SK-N-SH (cell line): ENCODE results near the gene PFAS. TPM values are rescaled to one million over a fixed set of nuclear protein-coding genes. Genes with fewer than 3 reads are reported as not detected.

Source experiments
- CTCF ChIA-PET: fragments of 300-600, 350-600 bp; formaldehyde crosslinking; extraction: SDS; loops from one replicate; lab custom pipeline; 2021; lab: Yijun Ruan, JAX
- POLR2A ChIA-PET: fragments of 350-600 bp; sonication (Branson Sonifier 250); formaldehyde crosslinking; extraction: SDS; loops from one replicate; lab custom pipeline; 2020; ENCODE audit warnings: antibody characterized with exemption, inconsistent platforms; lab: Yijun Ruan, JAX
- DNase-seq: peaks from one replicate; pipeline ENCODE4 v3.0.0; 2012
- H2AFZ ChIP-seq: fragments of 200-600 bp; sonication (generic); 2 replicates; pipeline ENCODE4 v1.8.1; 2016; ENCODE audit warnings: antibody characterized with exemption, mild to moderate bottlenecking, low read depth
- H3F3A ChIP-seq: fragments of 200-600 bp; sonication (generic); replicated peaks from 2 replicates; pipeline ENCODE3; 2016; ENCODE audit warnings: antibody characterized with exemption, mild to moderate bottlenecking; ENCODE audit not compliant: insufficient read depth
- H3K27ac ChIP-seq, 2 experiments: fragments of 200-500 bp in 1 of 2; fragments of 200-600 bp in 1 of 2; sonication (Bioruptor generic) in 1 of 2; sonication (generic), shearing (Covaris generic) in 1 of 2; 2 replicates each; pipeline versions ENCODE4 v1.5.1 to v1.6.1; 2014 to 2016; ENCODE audit warnings: low read depth in 2 of 2, inconsistent platforms in 1 of 2, low read length in 1 of 2, mild to moderate bottlenecking in 1 of 2, mixed read lengths in 1 of 2
- H3K27me3 ChIP-seq: fragments of 200-600 bp; sonication (generic), shearing (Covaris generic); 2 replicates; pipeline ENCODE4 v1.6.1; 2016; ENCODE audit warnings: mixed run types; ENCODE audit not compliant: insufficient read depth
- H3K36me3 ChIP-seq, 2 experiments: fragments of 200-500 bp in 1 of 2; fragments of 200-600 bp in 1 of 2; sonication (Bioruptor generic) in 1 of 2; sonication (generic) in 1 of 2; replicated peaks in 1 of 2; 2 replicates each; pipeline versions ENCODE3 to v1.5.1; 2014 to 2016; ENCODE audit warnings: low read length in 1 of 2, mild to moderate bottlenecking in 1 of 2; ENCODE audit not compliant: insufficient read depth in 2 of 2, control insufficient read depth in 1 of 2
- H3K4me1 ChIP-seq, 2 experiments: fragments of 200-500 bp in 1 of 2; fragments of 200-600 bp in 1 of 2; sonication (Bioruptor generic) in 1 of 2; sonication (generic), shearing (Covaris generic) in 1 of 2; 2 replicates each; pipeline versions ENCODE4 v1.5.1 to v1.6.1; 2014 to 2016; ENCODE audit warnings: low read depth in 1 of 2, low read length in 1 of 2, mixed run types in 1 of 2; ENCODE audit not compliant: insufficient read depth in 2 of 2, control insufficient read depth in 1 of 2
- H3K4me2 ChIP-seq: fragments of 200-600 bp; sonication (generic), shearing (Covaris generic); 2 replicates; pipeline ENCODE4 v1.6.1; 2017; ENCODE audit warnings: mixed run types
- H3K4me3 ChIP-seq, 2 experiments: fragments of 200-500 bp in 1 of 2; fragments of 200-600 bp in 1 of 2; sonication (Bioruptor generic) in 1 of 2; sonication (generic), shearing (Covaris generic) in 1 of 2; 2 replicates each; pipeline versions ENCODE4 v1.5.1 to v1.8.1; 2014 to 2016; ENCODE audit warnings: low read depth in 2 of 2, inconsistent platforms in 1 of 2, low read length in 1 of 2, mild to moderate bottlenecking in 1 of 2, mixed read lengths in 1 of 2, moderate library complexity in 1 of 2
- H3K79me2 ChIP-seq: fragments of 200-600 bp; sonication (generic); 2 replicates; pipeline ENCODE4 v1.8.1; 2017; ENCODE audit warnings: mild to moderate bottlenecking; ENCODE audit not compliant: insufficient read depth
- H3K9ac ChIP-seq: fragments of 200-600 bp; sonication (generic); 2 replicates; pipeline ENCODE4 v1.6.1; 2017; ENCODE audit warnings: mixed run types
- H3K9me2 ChIP-seq: fragments of 200-600 bp; sonication (generic); 2 replicates; pipeline ENCODE4 v1.6.1; 2017; ENCODE audit warnings: mixed run types
- H3K9me3 ChIP-seq: fragments of 200-600 bp; sonication (generic); 2 replicates; pipeline ENCODE4 v1.6.1; 2017; ENCODE audit warnings: mixed run types, mild to moderate bottlenecking, moderate library complexity
- H4K20me1 ChIP-seq: fragments of 200-600 bp; sonication (generic); 2 replicates; pipeline ENCODE4 v1.6.1; 2017; ENCODE audit warnings: mild to moderate bottlenecking, mixed run types; ENCODE audit not compliant: insufficient read depth
- ELF1 ChIP-seq: IDR thresholded peaks from 2 replicates; pipeline ENCODE4 v1.4.0; 2012
- GABPA ChIP-seq: IDR thresholded peaks from 2 replicates; pipeline ENCODE4 v1.4.0; 2012; ENCODE audit warnings: low read depth, mild to moderate bottlenecking
- GATA2 ChIP-seq: sonication (generic); formaldehyde crosslinking; IDR thresholded peaks from 2 replicates; pipeline ENCODE4 v1.5.0; 2020; ENCODE audit warnings: mild to moderate bottlenecking, missing genetic modification reagents
- JUND ChIP-seq: IDR thresholded peaks from 2 replicates; pipeline ENCODE4 v1.4.0; 2012
- MXI1 ChIP-seq: IDR thresholded peaks from 2 replicates; pipeline ENCODE4 v1.6.1; 2012; ENCODE audit warnings: mild to moderate bottlenecking, low read depth, low read length, improper control_type of control experiment
- POLR2AphosphoS5 ChIP-seq: IDR thresholded peaks from 2 replicates; pipeline ENCODE4 v1.6.1; 2012; ENCODE audit warnings: low read depth, low read length
- RAD21 ChIP-seq: IDR thresholded peaks from 2 replicates; pipeline ENCODE4 v1.6.1; 2012; ENCODE audit warnings: mild to moderate bottlenecking, low read length
- RCOR1 ChIP-seq: fragments of 150-350 bp; IDR thresholded peaks from 2 replicates; pipeline ENCODE4 v1.6.1; 2017; ENCODE audit warnings: antibody characterized with exemption, low read length
- RFX5 ChIP-seq: IDR thresholded peaks from 2 replicates; pipeline ENCODE4 v1.6.1; 2012; ENCODE audit warnings: mild to moderate bottlenecking, improper control_type of control experiment, low read length
- SIN3A ChIP-seq: IDR thresholded peaks from 2 replicates; pipeline ENCODE4 v1.6.1; 2012; ENCODE audit warnings: low read depth, mild to moderate bottlenecking, low read length, moderate library complexity, borderline replicate concordance
- SMC3 ChIP-seq: IDR thresholded peaks from 2 replicates; pipeline ENCODE4 v1.6.1; 2012; ENCODE audit warnings: low read depth, low read length, improper control_type of control experiment
- WGBS: methylation state at CpG from one replicate; pipeline ENCODE4 v1.1.6; 2017; ENCODE audit warnings: low lambda C conversion rate; 5-methylcytosine and 5-hydroxymethylcytosine counted together
- polyA plus RNA-seq, 3 experiments: library from polyadenylated mRNA; depleted of rRNA; stranded (reverse); fragments of >200 nt; gene quantifications; 2 replicates each; pipeline ENCODE4 v1.2.3, GENCODE V29; 2012
- TF ChIP-seq, protein P1 (sequence below): IDR thresholded peaks from 2 replicates; pipeline ENCODE4; 2012
- TF ChIP-seq, protein P2 (sequence below): fragments of 200-600 bp; sonication (generic); IDR thresholded peaks from 2 replicates; pipeline ENCODE4 v1.6.1; 2017; ENCODE audit warnings: antibody characterized with exemption, mild to moderate bottlenecking, moderate library complexity
- TF ChIP-seq, protein P3 (sequence below): IDR thresholded peaks from 2 replicates; pipeline ENCODE4 v1.4.0; 2012; ENCODE audit warnings: low read depth, borderline replicate concordance
- TF ChIP-seq, protein P4 (sequence below): IDR thresholded peaks from 2 replicates; pipeline ENCODE4 v1.4.0; 2012; ENCODE audit warnings: low read depth, borderline replicate concordance
- TF ChIP-seq, protein P5 (sequence below): fragments of 150-350 bp; IDR thresholded peaks from 2 replicates; pipeline ENCODE4 v1.6.1; 2017; ENCODE audit warnings: antibody characterized with exemption, low read length, low read depth, borderline replicate concordance
- TF ChIP-seq, protein P6 (sequence below): fragments of 150-350 bp; IDR thresholded peaks from 2 replicates; pipeline ENCODE4 v1.6.1; 2016; ENCODE audit warnings: mild to moderate bottlenecking, low read depth, low read length

PFAS gene
- polyA plus RNA-seq, 1 of the 3 experiments (the other 2 are of a cell fraction): 22.4 TPM

DNA sequence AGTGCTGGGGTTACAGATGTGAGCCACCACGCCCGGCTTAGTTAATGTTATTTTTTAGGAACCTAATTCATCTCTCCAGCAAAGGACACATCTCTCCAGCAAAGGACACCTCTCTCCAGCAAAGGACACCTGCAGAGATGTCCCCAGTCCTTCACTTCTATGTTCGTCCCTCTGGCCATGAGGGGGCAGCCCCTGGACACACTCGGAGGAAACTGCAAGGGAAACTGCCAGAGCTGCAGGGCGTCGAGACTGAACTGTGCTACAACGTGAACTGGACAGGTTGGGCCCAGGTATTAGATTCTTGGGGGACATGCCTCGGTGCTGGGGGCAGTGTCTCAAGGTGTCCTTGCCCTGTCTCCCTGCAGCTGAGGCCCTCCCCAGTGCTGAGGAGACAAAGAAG is 4.7 kb downstream of the PFAS start:
- Histone ChIP-seq H3K79me2 (peaks cover 44% of the 10 kb centered on the region), H3K4me2 (no peak overlapping the region), H3K9ac (no peak overlapping the region), H3K36me3 (peaks cover 4 to 34% of the 10 kb centered on the region in 2 experiments), H3K27me3 (no peaks in the 10 kb centered on the region), H3K27ac (no peak overlapping the region), H3K4me3 (no peak overlapping the region), H3K9me3 (no peaks in the 10 kb centered on the region), H3F3A (peaks cover 2% of the 10 kb centered on the region), H2AFZ (no peak overlapping the region), H3K9me2 (no peaks in the 10 kb centered on the region), H4K20me1 (no peaks in the 10 kb centered on the region), H3K4me1 (peaks cover 3 to 5% of the 10 kb centered on the region in 2 experiments; a peak in 3 of 4 replicates)
- TF ChIP-seq GABPA (no peak), RAD21 (peak; percentile 42)
- TF ChIP-seq, protein P1, sequence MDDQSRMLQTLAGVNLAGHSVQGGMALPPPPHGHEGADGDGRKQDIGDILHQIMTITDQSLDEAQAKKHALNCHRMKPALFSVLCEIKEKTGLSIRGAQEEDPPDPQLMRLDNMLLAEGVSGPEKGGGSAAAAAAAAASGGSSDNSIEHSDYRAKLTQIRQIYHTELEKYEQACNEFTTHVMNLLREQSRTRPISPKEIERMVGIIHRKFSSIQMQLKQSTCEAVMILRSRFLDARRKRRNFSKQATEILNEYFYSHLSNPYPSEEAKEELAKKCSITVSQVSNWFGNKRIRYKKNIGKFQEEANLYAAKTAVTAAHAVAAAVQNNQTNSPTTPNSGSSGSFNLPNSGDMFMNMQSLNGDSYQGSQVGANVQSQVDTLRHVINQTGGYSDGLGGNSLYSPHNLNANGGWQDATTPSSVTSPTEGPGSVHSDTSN: no peak
- TF ChIP-seq, protein P2, sequence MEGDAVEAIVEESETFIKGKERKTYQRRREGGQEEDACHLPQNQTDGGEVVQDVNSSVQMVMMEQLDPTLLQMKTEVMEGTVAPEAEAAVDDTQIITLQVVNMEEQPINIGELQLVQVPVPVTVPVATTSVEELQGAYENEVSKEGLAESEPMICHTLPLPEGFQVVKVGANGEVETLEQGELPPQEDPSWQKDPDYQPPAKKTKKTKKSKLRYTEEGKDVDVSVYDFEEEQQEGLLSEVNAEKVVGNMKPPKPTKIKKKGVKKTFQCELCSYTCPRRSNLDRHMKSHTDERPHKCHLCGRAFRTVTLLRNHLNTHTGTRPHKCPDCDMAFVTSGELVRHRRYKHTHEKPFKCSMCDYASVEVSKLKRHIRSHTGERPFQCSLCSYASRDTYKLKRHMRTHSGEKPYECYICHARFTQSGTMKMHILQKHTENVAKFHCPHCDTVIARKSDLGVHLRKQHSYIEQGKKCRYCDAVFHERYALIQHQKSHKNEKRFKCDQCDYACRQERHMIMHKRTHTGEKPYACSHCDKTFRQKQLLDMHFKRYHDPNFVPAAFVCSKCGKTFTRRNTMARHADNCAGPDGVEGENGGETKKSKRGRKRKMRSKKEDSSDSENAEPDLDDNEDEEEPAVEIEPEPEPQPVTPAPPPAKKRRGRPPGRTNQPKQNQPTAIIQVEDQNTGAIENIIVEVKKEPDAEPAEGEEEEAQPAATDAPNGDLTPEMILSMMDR: peak; percentile 42
- TF ChIP-seq, protein P3, sequence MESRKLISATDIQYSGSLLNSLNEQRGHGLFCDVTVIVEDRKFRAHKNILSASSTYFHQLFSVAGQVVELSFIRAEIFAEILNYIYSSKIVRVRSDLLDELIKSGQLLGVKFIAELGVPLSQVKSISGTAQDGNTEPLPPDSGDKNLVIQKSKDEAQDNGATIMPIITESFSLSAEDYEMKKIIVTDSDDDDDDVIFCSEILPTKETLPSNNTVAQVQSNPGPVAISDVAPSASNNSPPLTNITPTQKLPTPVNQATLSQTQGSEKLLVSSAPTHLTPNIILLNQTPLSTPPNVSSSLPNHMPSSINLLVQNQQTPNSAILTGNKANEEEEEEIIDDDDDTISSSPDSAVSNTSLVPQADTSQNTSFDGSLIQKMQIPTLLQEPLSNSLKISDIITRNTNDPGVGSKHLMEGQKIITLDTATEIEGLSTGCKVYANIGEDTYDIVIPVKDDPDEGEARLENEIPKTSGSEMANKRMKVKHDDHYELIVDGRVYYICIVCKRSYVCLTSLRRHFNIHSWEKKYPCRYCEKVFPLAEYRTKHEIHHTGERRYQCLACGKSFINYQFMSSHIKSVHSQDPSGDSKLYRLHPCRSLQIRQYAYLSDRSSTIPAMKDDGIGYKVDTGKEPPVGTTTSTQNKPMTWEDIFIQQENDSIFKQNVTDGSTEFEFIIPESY: no peak
- no peak for DNase-seq
- CTCF ChIA-PET: interaction anchor here (3.0 kb wide), 1 partner anchor 47 kb away, joined by 13 read pairs; no protein-coding TSS in a partner anchor
- WGBS: 82% methylated on average over 8 of the region's 8 CpGs
- POLR2A ChIA-PET: no interaction called here

DNA sequence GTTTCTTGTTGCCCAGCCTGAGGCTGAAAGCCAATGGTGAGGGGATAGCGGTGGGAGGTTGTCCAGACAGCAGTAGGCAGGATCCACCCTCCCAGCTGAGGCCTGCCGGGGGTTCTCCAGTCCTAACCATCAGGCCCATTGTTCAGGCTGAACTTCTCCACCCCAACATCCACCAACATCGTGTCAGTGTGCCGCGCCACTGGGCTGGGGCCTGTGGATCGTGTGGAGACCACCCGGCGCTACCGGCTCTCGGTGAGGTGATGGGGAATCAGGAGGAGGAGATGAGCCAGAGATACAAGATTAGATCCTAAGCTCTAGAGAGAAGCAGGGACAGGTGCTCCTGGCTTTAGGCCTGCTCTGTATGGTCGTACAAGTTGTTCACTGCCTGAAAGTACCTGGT is 5.8 kb downstream of the PFAS start:
- H3K36me3 ChIP-seq: peaks cover 4 to 34% of the 10 kb centered on the region in 2 experiments
- no peaks in the 10 kb centered on the region for H3K9me2 ChIP-seq
- peaks cover 36% of the 10 kb centered on the region for H3K79me2 ChIP-seq
- no peak overlapping the region for H3K27ac ChIP-seq
- no peak overlapping the region for H3K4me3 ChIP-seq
- H3K27me3 ChIP-seq: no peaks in the 10 kb centered on the region
- peaks cover 3 to 4% of the 10 kb centered on the region in 2 experiments; a peak in 3 of 4 replicates for H3K4me1 ChIP-seq
- POLR2A ChIA-PET: no interaction called here
- no peak for DNase-seq
- CTCF ChIA-PET: interaction anchor here (0.7 kb wide), 1 partner anchor 46 kb away, joined by 3 read pairs; no protein-coding TSS in a partner anchor
- no peak overlapping the region for H2AFZ ChIP-seq
- H3F3A ChIP-seq: peaks cover 2% of the 10 kb centered on the region
- no peak overlapping the region for H3K9ac ChIP-seq
- H3K4me2 ChIP-seq: no peak overlapping the region
- WGBS: 97% methylated on average over 11 of the region's 11 CpGs
- H4K20me1 ChIP-seq: no peaks in the 10 kb centered on the region
- no peaks in the 10 kb centered on the region for H3K9me3 ChIP-seq
- TF ChIP-seq, protein P4, sequence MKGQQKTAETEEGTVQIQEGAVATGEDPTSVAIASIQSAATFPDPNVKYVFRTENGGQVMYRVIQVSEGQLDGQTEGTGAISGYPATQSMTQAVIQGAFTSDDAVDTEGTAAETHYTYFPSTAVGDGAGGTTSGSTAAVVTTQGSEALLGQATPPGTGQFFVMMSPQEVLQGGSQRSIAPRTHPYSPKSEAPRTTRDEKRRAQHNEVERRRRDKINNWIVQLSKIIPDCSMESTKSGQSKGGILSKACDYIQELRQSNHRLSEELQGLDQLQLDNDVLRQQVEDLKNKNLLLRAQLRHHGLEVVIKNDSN: no peak
- TF ChIP-seq SIN3A: no peak
- TF ChIP-seq JUND: no peak
- no peak for TF ChIP-seq RCOR1
- no peak for TF ChIP-seq GATA2 (CRISPR knock-in tag)
- TF ChIP-seq POLR2AphosphoS5: no peak
- TF ChIP-seq RFX5: no peak
- no peak for TF ChIP-seq RAD21
- TF ChIP-seq, protein P2: no peak
- no peak for TF ChIP-seq GABPA
- no peak for TF ChIP-seq ELF1
- no peak for TF ChIP-seq MXI1
- TF ChIP-seq, protein P5, sequence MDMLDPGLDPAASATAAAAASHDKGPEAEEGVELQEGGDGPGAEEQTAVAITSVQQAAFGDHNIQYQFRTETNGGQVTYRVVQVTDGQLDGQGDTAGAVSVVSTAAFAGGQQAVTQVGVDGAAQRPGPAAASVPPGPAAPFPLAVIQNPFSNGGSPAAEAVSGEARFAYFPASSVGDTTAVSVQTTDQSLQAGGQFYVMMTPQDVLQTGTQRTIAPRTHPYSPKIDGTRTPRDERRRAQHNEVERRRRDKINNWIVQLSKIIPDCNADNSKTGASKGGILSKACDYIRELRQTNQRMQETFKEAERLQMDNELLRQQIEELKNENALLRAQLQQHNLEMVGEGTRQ: no peak
- TF ChIP-seq SMC3: no peak
- TF ChIP-seq, protein P6, sequence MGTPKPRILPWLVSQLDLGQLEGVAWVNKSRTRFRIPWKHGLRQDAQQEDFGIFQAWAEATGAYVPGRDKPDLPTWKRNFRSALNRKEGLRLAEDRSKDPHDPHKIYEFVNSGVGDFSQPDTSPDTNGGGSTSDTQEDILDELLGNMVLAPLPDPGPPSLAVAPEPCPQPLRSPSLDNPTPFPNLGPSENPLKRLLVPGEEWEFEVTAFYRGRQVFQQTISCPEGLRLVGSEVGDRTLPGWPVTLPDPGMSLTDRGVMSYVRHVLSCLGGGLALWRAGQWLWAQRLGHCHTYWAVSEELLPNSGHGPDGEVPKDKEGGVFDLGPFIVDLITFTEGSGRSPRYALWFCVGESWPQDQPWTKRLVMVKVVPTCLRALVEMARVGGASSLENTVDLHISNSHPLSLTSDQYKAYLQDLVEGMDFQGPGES: no peak
